ENCODE measurements around the gene ORC3.

The ORC3 gene

GRCh38 chr6:87551799-87552198 is 38.1 kb upstream of the ORC3 start:
- ChIA-PET CTCF (interaction anchor here (2.2 to 4.3 kb wide), 3 partner anchors 10 to 17 kb away, joined by 6 to 17 read pairs (median 8); no protein-coding TSS in a partner anchor), POLR2A (no interaction called here)
- TF ChIP-seq CTCF (IDR thresholded peaks at IDR 0.05; ENCODE audit: control extremely low read depth, extremely low read depth, low read depth, missing control alignments): no peak
- DNase-seq (ENCODE audit: extremely low spot score): no peak

GRCh38 chr6:87553159-87553765 is 36.7 kb upstream of the ORC3 start:
- ChIA-PET POLR2A (no interaction called here), CTCF (interaction anchor here (0.8 to 4.3 kb wide), 5 partner anchors 9 to 16 kb away, joined by 3 to 17 read pairs (median 4); no protein-coding TSS in a partner anchor)
- no peak for TF ChIP-seq CTCF (IDR thresholded peaks at IDR 0.05; ENCODE audit: control extremely low read depth, extremely low read depth, low read depth, missing control alignments)
- DNase-seq (ENCODE audit: extremely low spot score): no peak

- DNase-seq (ENCODE audit: extremely low spot score): no peak
- ChIA-PET CTCF (no interaction called here), POLR2A (no interaction called here)
- no peak for TF ChIP-seq CTCF (IDR thresholded peaks at IDR 0.05; ENCODE audit: control extremely low read depth, extremely low read depth, low read depth, missing control alignments)
Measured at GRCh38 chr6:87555506-87555905, 34.4 kb upstream of the ORC3 start.

GRCh38 chr6:87558446-87558845 is 31.5 kb upstream of the ORC3 start:
- CTCF ChIA-PET: interaction anchor here (1.1 to 3.1 kb wide), 6 partner anchors 8 to 29 kb away, joined by 3 to 9 read pairs (median 4); no protein-coding TSS in a partner anchor
- no peak for DNase-seq (ENCODE audit: extremely low spot score)
- TF ChIP-seq CTCF (IDR thresholded peaks at IDR 0.05; ENCODE audit: control extremely low read depth, extremely low read depth, low read depth, missing control alignments): no peak
- POLR2A ChIA-PET: no interaction called here

- ChIA-PET POLR2A (no interaction called here), CTCF (interaction anchor here (4.4 kb wide), 1 partner anchor 10 kb away, joined by 17 read pairs; no protein-coding TSS in a partner anchor)
- no peak for DNase-seq (ENCODE audit: extremely low spot score)
- no peak for TF ChIP-seq CTCF (IDR thresholded peaks at IDR 0.05; ENCODE audit: control extremely low read depth, extremely low read depth, low read depth, missing control alignments)
Measured at GRCh38 chr6:87561017-87561416, 28.9 kb upstream of the ORC3 start.

GRCh38 chr6:87572021-87572420 is 17.9 kb upstream of the ORC3 start:
- TF ChIP-seq CTCF (IDR thresholded peaks at IDR 0.05; ENCODE audit: control extremely low read depth, extremely low read depth, low read depth, missing control alignments): no peak
- DNase-seq (ENCODE audit: extremely low spot score): no peak
- POLR2A ChIA-PET: no interaction called here
- CTCF ChIA-PET: interaction anchor here (0.7 to 1.4 kb wide), 2 partner anchors 432 to 493 kb away, joined by 3 read pairs; no protein-coding TSS in a partner anchor

All from GM10248 (cell line).